Endothelial cell of umbilical vein (primary cell): ENCODE results near the gene CDH1. TPM values are rescaled to one million over a fixed set of nuclear protein-coding genes. Genes with fewer than 3 reads are reported as not detected.

Experiments used
- BruUV-seq: library from RNA; stranded (reverse); fragments of 400-500 nt; replicated peaks from 2 replicates; lab custom pipeline; 2021; lab: Mats Ljungman, UMichigan
- CTCF ChIA-PET: fragments of 300-600, 350-600 bp; sonication (Branson Sonifier 250); formaldehyde crosslinking; loops from one replicate; lab custom pipeline; 2021; ENCODE audit warnings: antibody characterized with exemption, inconsistent platforms; lab: Charles Lee
- POLR2A ChIA-PET: fragments of 300-600, 350-600 bp; sonication (Branson Sonifier 250); formaldehyde crosslinking; loops from one replicate; lab custom pipeline; 2021; ENCODE audit warnings: antibody characterized with exemption, inconsistent platforms; lab: Charles Lee
- DNase-seq: peaks from one replicate; pipeline ENCODE4 v3.0.0-alpha.2; 2011; ENCODE audit warnings: low read depth, low spot score
- FAIRE-seq: peaks from 2 replicates; lab custom pipeline; 2011; peaks lifted over from hg19 to GRCh38; lab: Jason Lieb, UNC
- H2AFZ ChIP-seq: 2 replicates; pipeline ENCODE4 v1.6.0; 2012; ENCODE audit warnings: low read depth, low read length, control low read depth, inconsistent platforms
- H3K27ac ChIP-seq: 2 replicates; pipeline ENCODE4 v1.5.1; 2011; ENCODE audit warnings: low read depth, mild to moderate bottlenecking, control low read depth, low read length, moderate library complexity; ENCODE audit not compliant: insufficient read depth
- H3K27me3 ChIP-seq, 2 experiments: 2 replicates each; pipeline versions ENCODE4 v1.6.0 to v1.6.1; 2011; ENCODE audit warnings: low read length in 2 of 2, mixed read lengths in 1 of 2; ENCODE audit not compliant: control insufficient read depth in 2 of 2, insufficient read depth in 2 of 2
- H3K36me3 ChIP-seq, 2 experiments: 2 replicates in 1 of 2; 3 replicates in 1 of 2; pipeline ENCODE4 v1.5.1; 2011; ENCODE audit warnings: low read length in 2 of 2, mild to moderate bottlenecking in 1 of 2, moderate library complexity in 1 of 2; ENCODE audit not compliant: control insufficient read depth in 2 of 2, insufficient read depth in 2 of 2; ENCODE audit errors: extremely low read depth in 1 of 2
- H3K4me1 ChIP-seq: 3 replicates; pipeline ENCODE4 v1.5.1; 2011; ENCODE audit warnings: mild to moderate bottlenecking, low read length; ENCODE audit not compliant: control insufficient read depth, insufficient read depth; ENCODE audit errors: extremely low read depth
- H3K4me2 ChIP-seq: 2 replicates; pipeline ENCODE4 v1.6.1; 2011; ENCODE audit warnings: low read length, control low read depth, mixed read lengths; ENCODE audit not compliant: insufficient read depth
- H3K4me3 ChIP-seq, 3 experiments: fragments of 200-600 bp in 1 of 3; sonication (generic), shearing (Covaris generic) in 1 of 3; replicated peaks in 1 of 3; 2 replicates each; pipeline ENCODE4 v1.5.1; 2011 to 2016; ENCODE audit warnings: control low read depth in 3 of 3, low read length in 3 of 3, mild to moderate bottlenecking in 2 of 3, inconsistent platforms in 1 of 3, low read depth in 1 of 3, moderate library complexity in 1 of 3; ENCODE audit not compliant: insufficient read depth in 1 of 3
- H3K79me2 ChIP-seq: 2 replicates; pipeline ENCODE4 v1.6.0; 2012; ENCODE audit warnings: low read length, inconsistent platforms; ENCODE audit not compliant: control insufficient read depth, insufficient read depth
- H3K9ac ChIP-seq: replicated peaks from 2 replicates; pipeline ENCODE3; 2011; ENCODE audit warnings: low read length, control low read depth; ENCODE audit not compliant: insufficient read depth; ENCODE audit errors: extremely low read depth
- H3K9me1 ChIP-seq: replicated peaks from 3 replicates; pipeline ENCODE4 v1.6.0; 2011; ENCODE audit warnings: mild to moderate bottlenecking, low read length; ENCODE audit not compliant: control insufficient read depth, insufficient read depth; ENCODE audit errors: extremely low read depth
- H3K9me3 ChIP-seq: replicated peaks from 2 replicates; pipeline ENCODE4 v1.5.1; 2012; ENCODE audit warnings: low read length, inconsistent platforms; ENCODE audit not compliant: control insufficient read depth, insufficient read depth
- H4K20me1 ChIP-seq: replicated peaks from 2 replicates; pipeline ENCODE3; 2011; ENCODE audit warnings: mild to moderate bottlenecking, low read length; ENCODE audit not compliant: control insufficient read depth, insufficient read depth; ENCODE audit errors: extremely low read depth
- CTCF ChIP-seq, 2 donors: IDR thresholded peaks; 1 replicate in 1 of 2; 2 replicates in 1 of 2; pipeline ENCODE4 v1.5.1; 2011; ENCODE audit warnings: low read length in 2 of 2, mild to moderate bottlenecking in 2 of 2, moderate library complexity in 2 of 2, control low read depth in 1 of 2, inconsistent platforms in 1 of 2, low read depth in 1 of 2; ENCODE audit not compliant: insufficient read depth in 1 of 2; ENCODE audit errors: extremely low read depth in 1 of 2
- FOS ChIP-seq: IDR thresholded peaks from 2 replicates; pipeline ENCODE4 v1.6.1; 2011; ENCODE audit warnings: mild to moderate bottlenecking, low read length, moderate library complexity, borderline replicate concordance; ENCODE audit not compliant: insufficient read depth
- JUN ChIP-seq: IDR thresholded peaks from 2 replicates; pipeline ENCODE4 v1.6.1; 2011; ENCODE audit warnings: borderline replicate concordance, low read depth; ENCODE audit not compliant: insufficient read length, insufficient read depth
- MYC ChIP-seq: IDR thresholded peaks from one replicate; pipeline ENCODE4 v1.6.1; 2011; ENCODE audit warnings: mild to moderate bottlenecking, low read depth, low read length
- POLR2A ChIP-seq: IDR thresholded peaks from 2 replicates; pipeline ENCODE4 v1.6.1; 2012; ENCODE audit warnings: low read depth, mild to moderate bottlenecking, control low read depth, low read length
- dilution Hi-C: fragments of 300-500 bp; cut with MboI; formaldehyde crosslinking; loops from one replicate; pipeline ENCODE4 v1.15.0; 2019; ENCODE audit warnings: low sequenced_read_pairs; ENCODE audit not compliant: extremely low pct_ligation_motif_present
- intact Hi-C: fragments of 100-400 bp; cut with micrococcal nuclease; formaldehyde crosslinking; loops from one replicate; pipeline ENCODE4 v1.10.0; 2022
- polyA plus RNA-seq, 4 experiments: library from polyadenylated mRNA; depleted of rRNA in 3 of 4; stranded (reverse) in 3 of 4; unstranded in 1 of 4; fragments of >200 nt; gene quantifications; 2 replicates each; pipeline versions ENCODE4 v1.2.1 to v1.2.3, GENCODE V29; 2011 to 2012; ENCODE audit warnings: missing spikeins in 1 of 4
- total RNA-seq: library from RNA; stranded (reverse); gene quantifications from 2 replicates; pipeline ENCODE4 v1.2.3, GENCODE V29; 2021
- TF ChIP-seq, protein P1 (sequence below): IDR thresholded peaks from 2 replicates; pipeline ENCODE4 v1.6.1; 2011; ENCODE audit not compliant: insufficient read depth, insufficient read length

The CDH1 gene
- total and polyA plus RNA-seq, 2 donors (not counting 3 experiments of a cell fraction or from before 2014, with no cell fraction given) = 0.28 to 0.69 TPM

- peaks cover 0 to 3% of the 10 kb centered on the region in 2 experiments for H3K27me3 ChIP-seq
- TF ChIP-seq POLR2A (no peak), FOS (no peak), MYC (no peak), CTCF (IDR thresholded peaks at IDR 0.05; ENCODE audit: extremely low read depth in 1 of 2, insufficient read depth in 1 of 2, low read depth in 1 of 2, low read length in 2 of 2) (no peak), JUN (no peak)
- TF ChIP-seq, protein P1, sequence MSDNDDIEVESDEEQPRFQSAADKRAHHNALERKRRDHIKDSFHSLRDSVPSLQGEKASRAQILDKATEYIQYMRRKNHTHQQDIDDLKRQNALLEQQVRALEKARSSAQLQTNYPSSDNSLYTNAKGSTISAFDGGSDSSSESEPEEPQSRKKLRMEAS = no peak
- BruUV-seq = no TSS peak
- no peaks in the 10 kb centered on the region for H3K79me2 ChIP-seq
- dilution Hi-C loops (no loop called here), intact Hi-C loops (no loop called here)
- CTCF ChIA-PET = no interaction called here
- DNase-seq (no peak), FAIRE-seq (no peak)
- H3K4me1 ChIP-seq = no peaks in the 10 kb centered on the region
- H3K9ac ChIP-seq = no peak overlapping the region
- H3K9me3 ChIP-seq = no peaks in the 10 kb centered on the region
- no peak overlapping the region for H3K4me2 ChIP-seq
- H3K9me1 ChIP-seq = no peaks in the 10 kb centered on the region
- POLR2A ChIA-PET = no interaction called here
- no peaks in the 10 kb centered on the region for H4K20me1 ChIP-seq
- H3K27ac ChIP-seq = no peak overlapping the region
- no peak overlapping the region for H2AFZ ChIP-seq
- H3K36me3 ChIP-seq = no peaks in the 10 kb centered on the region
- no peak overlapping the region for H3K4me3 ChIP-seq
Measured at GRCh38 chr16:68760671-68761275, 23.7 kb downstream of the CDH1 start.
